RWPE2 (cell line): Measurements from ENCODE around the gene BEGAIN.

Experiments
- ATAC-seq: fragments of 200-7000 bp; cut with Tn5 transposase; 3 replicates; pipeline ENCODE4 v1.9.1; 2021; ENCODE audit warnings: low read depth
- DNase-seq: peaks from one replicate; pipeline ENCODE4 v3.0.0-alpha.2; 2020; ENCODE audit warnings: low spot score
- H3K27ac ChIP-seq: fragments of 450-650 bp; 2 replicates; pipeline ENCODE4 v1.5.1; 2017; ENCODE audit warnings: mild to moderate bottlenecking; ENCODE audit not compliant: poor library complexity, severe bottlenecking
- H3K27me3 ChIP-seq: fragments of 250-450 bp; sonication (Bioruptor Pico); 2 replicates; pipeline ENCODE4 v1.5.1; 2021; ENCODE audit warnings: mild to moderate bottlenecking, moderate library complexity; ENCODE audit not compliant: insufficient read depth, poor library complexity, severe bottlenecking
- H3K36me3 ChIP-seq: fragments of 250-450 bp; sonication (Bioruptor Pico); 2 replicates; pipeline ENCODE4 v1.5.1; 2020; ENCODE audit warnings: low read depth, mild to moderate bottlenecking, moderate library complexity
- H3K4me1 ChIP-seq: fragments of 250-450 bp; sonication (Bioruptor Pico); 2 replicates; pipeline ENCODE4 v1.5.1; 2021; ENCODE audit warnings: mild to moderate bottlenecking, moderate library complexity; ENCODE audit not compliant: insufficient read depth, poor library complexity, severe bottlenecking
- H3K4me3 ChIP-seq: fragments of 250-450 bp; sonication (Bioruptor Pico); 2 replicates; pipeline ENCODE4 v1.5.1; 2021; ENCODE audit warnings: mild to moderate bottlenecking, moderate library complexity; ENCODE audit not compliant: severe bottlenecking
- H3K9me3 ChIP-seq: fragments of 250-450 bp; sonication (Bioruptor Pico); 2 replicates; pipeline ENCODE4 v1.5.1; 2021; ENCODE audit warnings: mild to moderate bottlenecking, moderate library complexity; ENCODE audit not compliant: severe bottlenecking
- TF ChIP-seq, protein P1 (sequence below): fragments of 450-650 bp; IDR thresholded peaks from one replicate; pipeline ENCODE4 v1.5.1; 2017; ENCODE audit warnings: mild to moderate bottlenecking, moderate library complexity; ENCODE audit not compliant: poor library complexity, severe bottlenecking

BEGAIN gene

DNA sequence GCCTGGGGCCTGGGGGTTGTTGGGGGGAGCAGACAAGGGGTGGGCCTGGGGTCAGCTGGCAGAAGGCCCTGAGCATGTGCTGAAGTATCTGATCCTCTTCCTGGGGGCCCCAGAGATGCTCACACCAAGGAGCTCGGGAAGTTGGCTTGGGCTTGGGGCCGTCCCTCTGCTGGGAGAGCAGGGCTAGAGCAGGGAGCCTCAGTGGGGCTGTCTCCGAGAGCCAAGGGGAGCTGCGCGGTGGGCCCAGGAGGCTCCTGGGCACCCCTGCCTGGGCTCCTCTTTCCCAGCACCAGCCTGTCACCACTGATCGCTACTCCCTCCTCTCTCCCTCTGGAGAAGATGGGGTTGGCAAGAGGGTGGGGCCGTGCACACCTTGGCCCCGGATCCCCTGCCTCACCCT lies 28.3 kb downstream of the BEGAIN start:
- TF ChIP-seq, protein P1, sequence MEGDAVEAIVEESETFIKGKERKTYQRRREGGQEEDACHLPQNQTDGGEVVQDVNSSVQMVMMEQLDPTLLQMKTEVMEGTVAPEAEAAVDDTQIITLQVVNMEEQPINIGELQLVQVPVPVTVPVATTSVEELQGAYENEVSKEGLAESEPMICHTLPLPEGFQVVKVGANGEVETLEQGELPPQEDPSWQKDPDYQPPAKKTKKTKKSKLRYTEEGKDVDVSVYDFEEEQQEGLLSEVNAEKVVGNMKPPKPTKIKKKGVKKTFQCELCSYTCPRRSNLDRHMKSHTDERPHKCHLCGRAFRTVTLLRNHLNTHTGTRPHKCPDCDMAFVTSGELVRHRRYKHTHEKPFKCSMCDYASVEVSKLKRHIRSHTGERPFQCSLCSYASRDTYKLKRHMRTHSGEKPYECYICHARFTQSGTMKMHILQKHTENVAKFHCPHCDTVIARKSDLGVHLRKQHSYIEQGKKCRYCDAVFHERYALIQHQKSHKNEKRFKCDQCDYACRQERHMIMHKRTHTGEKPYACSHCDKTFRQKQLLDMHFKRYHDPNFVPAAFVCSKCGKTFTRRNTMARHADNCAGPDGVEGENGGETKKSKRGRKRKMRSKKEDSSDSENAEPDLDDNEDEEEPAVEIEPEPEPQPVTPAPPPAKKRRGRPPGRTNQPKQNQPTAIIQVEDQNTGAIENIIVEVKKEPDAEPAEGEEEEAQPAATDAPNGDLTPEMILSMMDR = no peak
- no peaks in the 10 kb centered on the region for H3K36me3 ChIP-seq
- DNase-seq (no peak), ATAC-seq (no peak)
- no peaks in the 10 kb centered on the region for H3K27me3 ChIP-seq
- no peaks in the 10 kb centered on the region for H3K9me3 ChIP-seq
- H3K4me3 ChIP-seq = no peak overlapping the region
- no peak overlapping the region for H3K27ac ChIP-seq
- peaks cover 6% of the 10 kb centered on the region for H3K4me1 ChIP-seq

DNA sequence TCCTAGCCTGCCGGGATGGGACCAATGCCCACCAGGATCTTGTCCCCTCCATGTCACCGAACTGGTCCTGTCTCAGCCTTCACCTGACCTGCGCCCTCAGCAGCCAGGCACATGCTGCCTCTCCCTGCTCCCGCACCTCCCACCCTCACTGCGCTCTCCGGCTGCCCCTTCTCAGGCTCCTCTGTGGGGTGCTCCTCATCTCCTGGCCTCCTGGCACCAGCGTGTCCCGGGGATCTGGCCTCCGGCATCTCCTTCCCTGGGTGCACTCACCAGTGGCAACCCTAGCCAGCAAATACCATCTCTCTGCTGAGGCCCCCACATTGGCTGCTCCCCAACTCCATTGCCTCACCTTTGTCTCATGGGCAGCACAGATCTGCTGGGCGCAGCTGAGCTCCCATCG lies 29.0 kb downstream of the BEGAIN start:
- H3K36me3 ChIP-seq = no peaks in the 10 kb centered on the region

DNA sequence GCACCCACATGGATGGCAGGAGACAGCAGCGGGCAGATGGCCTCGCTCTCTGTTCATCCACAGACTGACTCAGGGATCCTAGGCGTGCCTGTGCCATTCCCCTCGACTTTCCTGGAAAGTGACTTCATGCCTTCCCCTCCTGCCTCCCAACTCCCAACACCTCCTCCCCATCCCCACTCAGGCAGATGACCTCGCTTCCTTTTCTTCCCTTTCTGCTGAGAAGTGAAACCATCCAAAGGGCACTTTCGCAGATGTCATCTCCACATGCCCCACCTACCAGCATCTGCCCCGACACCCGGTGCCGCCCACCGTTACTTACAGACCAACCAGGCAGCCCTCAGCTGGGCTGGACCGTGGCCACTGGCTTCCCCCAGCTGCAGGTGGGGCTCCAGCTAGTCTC lies 29.6 kb downstream of the BEGAIN start:
- DNase-seq = no peak
- no peaks in the 10 kb centered on the region for H3K9me3 ChIP-seq
- no peaks in the 10 kb centered on the region for H3K27me3 ChIP-seq
- no peak for ATAC-seq
- H3K4me3 ChIP-seq = no peak overlapping the region
- no peaks in the 10 kb centered on the region for H3K36me3 ChIP-seq
- TF ChIP-seq, protein P1 = no peak
- H3K27ac ChIP-seq = no peak overlapping the region
- H3K4me1 ChIP-seq = peaks cover 6% of the 10 kb centered on the region

More for the DNA sequence above, 29.0 kb downstream of the BEGAIN start:
- H3K4me1 ChIP-seq = peaks cover 6% of the 10 kb centered on the region
- TF ChIP-seq, protein P1 = no peak
- H3K27me3 ChIP-seq = no peaks in the 10 kb centered on the region
- no peaks in the 10 kb centered on the region for H3K9me3 ChIP-seq
- DNase-seq (no peak), ATAC-seq (no peak)
- no peak overlapping the region for H3K4me3 ChIP-seq
- H3K27ac ChIP-seq = no peak overlapping the region

DNA sequence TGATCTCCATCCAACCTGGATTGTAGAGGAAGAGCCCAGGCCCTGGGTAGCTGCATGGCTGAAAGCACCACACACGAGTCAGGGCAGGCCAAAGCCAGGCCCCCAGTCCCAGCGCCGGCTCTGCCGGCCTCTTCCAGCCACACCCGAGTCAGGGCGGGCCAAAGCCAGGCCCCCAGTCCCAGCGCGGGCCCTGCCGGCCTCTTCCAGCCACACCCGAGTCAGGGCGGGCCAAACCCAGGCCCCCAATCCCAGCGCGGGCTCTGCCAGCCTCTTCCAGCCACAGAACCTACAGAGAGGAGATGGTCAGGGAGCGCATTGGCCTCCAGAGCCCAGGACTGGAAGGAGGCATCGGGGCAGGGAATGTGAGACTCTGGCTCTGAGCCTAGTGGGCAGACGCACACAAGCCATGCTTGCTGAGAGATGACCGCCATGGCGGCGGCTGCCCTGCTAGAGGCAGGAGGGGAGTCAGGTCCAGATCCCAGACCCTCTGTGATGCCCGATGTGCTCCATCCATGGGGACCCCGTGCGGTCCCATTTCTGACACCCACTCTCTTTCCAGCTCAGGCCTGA lies 30.2 kb downstream of the BEGAIN start:
- Histone ChIP-seq H3K9me3 (no peaks in the 10 kb centered on the region), H3K27ac (no peak overlapping the region), H3K36me3 (no peaks in the 10 kb centered on the region), H3K4me3 (no peak overlapping the region), H3K27me3 (no peaks in the 10 kb centered on the region), H3K4me1 (peaks cover 6% of the 10 kb centered on the region)
- DNase-seq (no peak), ATAC-seq (peak; percentile 23)
- TF ChIP-seq, protein P1 = no peak

DNA sequence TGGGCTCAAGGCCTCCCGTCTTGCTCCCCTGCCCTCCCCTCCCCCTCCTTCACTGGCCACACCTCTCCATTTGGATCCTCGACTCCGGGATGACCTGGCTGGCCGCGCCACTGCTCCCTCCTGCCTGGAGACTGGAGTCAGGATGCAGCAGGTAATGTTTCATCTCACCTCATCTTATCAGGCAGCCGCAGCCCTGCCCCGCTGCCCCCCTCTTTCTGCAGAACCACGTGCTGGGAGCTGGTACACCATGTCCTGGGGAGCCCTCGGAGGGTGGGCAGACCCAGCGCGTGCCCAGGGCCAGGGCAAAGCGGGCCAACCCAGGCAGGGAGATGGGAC lies 31.1 kb downstream of the BEGAIN start:
- Histone ChIP-seq H3K9me3 (no peaks in the 10 kb centered on the region), H3K4me3 (no peak overlapping the region), H3K27me3 (no peaks in the 10 kb centered on the region), H3K36me3 (no peaks in the 10 kb centered on the region), H3K27ac (no peak overlapping the region), H3K4me1 (peaks cover 6% of the 10 kb centered on the region)
- no peak for ATAC-seq
- TF ChIP-seq, protein P1 = no peak
- DNase-seq = no peak
